T-helper 2 cell treated with Interferon-gamma antibody and Interleukin-4, amounts not matched to agents 5 μg/mL and 100 μg/mL, for 36 hours (primary cell): ENCODE data around the gene DCTN4.
A peak's percentile ranks its signal among the peaks of the same experiment; 100 is the strongest.

Experiments used
- DNase-seq: peaks from one replicate; pipeline ENCODE4 v3.0.0; 2021; ENCODE audit warnings: low spot score
- H3K27ac Mint-ChIP-seq: one replicate; pipeline ENCODE4 v1.8.0; 2021; ENCODE audit warnings: mild to moderate bottlenecking, mixed read lengths
- H3K27me3 Mint-ChIP-seq: one replicate; pipeline ENCODE4 v1.8.0; 2021; ENCODE audit warnings: low read depth, mixed read lengths
- H3K36me3 Mint-ChIP-seq: one replicate; pipeline ENCODE4 v1.8.0; 2021; ENCODE audit warnings: low read depth, mixed read lengths
- H3K4me1 Mint-ChIP-seq: one replicate; pipeline ENCODE4 v1.8.0; 2021; ENCODE audit warnings: low read depth, mixed read lengths
- H3K4me3 Mint-ChIP-seq: one replicate; pipeline ENCODE4 v1.8.0; 2022; ENCODE audit warnings: mild to moderate bottlenecking, moderate library complexity, mixed read lengths
- H3K9me3 Mint-ChIP-seq: one replicate; pipeline ENCODE4 v1.8.0; 2021; ENCODE audit warnings: mixed read lengths

DCTN4 gene

GRCh38 chr5:150740992-150741391 lies 17.8 kb downstream of the DCTN4 start:
- Mint-ChIP-seq H3K27me3 (no peaks in the 10 kb centered on the region), H3K4me3 (no peak overlapping the region), H3K27ac (no peak overlapping the region), H3K9me3 (peaks cover 11% of the 10 kb centered on the region), H3K4me1 (peaks cover 57% of the 10 kb centered on the region), H3K36me3 (peaks cover 61% of the 10 kb centered on the region)
- no peak for DNase-seq

- peak overlapping the region; percentile 79 for H3K4me3 Mint-ChIP-seq
- peaks cover 12% of the 10 kb centered on the region for H3K9me3 Mint-ChIP-seq
- DNase-seq, result no peak
- H3K4me1 Mint-ChIP-seq, result peaks cover 66% of the 10 kb centered on the region
- H3K27me3 Mint-ChIP-seq, result no peaks in the 10 kb centered on the region
- peak overlapping the region; percentile 33 for H3K27ac Mint-ChIP-seq
- peaks cover 74% of the 10 kb centered on the region for H3K36me3 Mint-ChIP-seq
Observed at GRCh38 chr5:150738862-150739261, 20.0 kb downstream of the DCTN4 start.

- peaks cover 47% of the 10 kb centered on the region for H3K4me1 Mint-ChIP-seq
- no peak overlapping the region for H3K4me3 Mint-ChIP-seq
- DNase-seq, result no peak
- H3K27ac Mint-ChIP-seq, result peak overlapping the region; percentile 61
- no peaks in the 10 kb centered on the region for H3K27me3 Mint-ChIP-seq
- H3K9me3 Mint-ChIP-seq, result peaks cover 12% of the 10 kb centered on the region
- H3K36me3 Mint-ChIP-seq, result peaks cover 75% of the 10 kb centered on the region
Observed at GRCh38 chr5:150734579-150735384, 24.0 kb downstream of the DCTN4 start.

- Mint-ChIP-seq H3K4me1 (peaks cover 20% of the 10 kb centered on the region), H3K4me3 (no peak overlapping the region), H3K36me3 (peaks cover 63% of the 10 kb centered on the region), H3K27ac (no peak overlapping the region), H3K9me3 (peaks cover 9% of the 10 kb centered on the region), H3K27me3 (no peaks in the 10 kb centered on the region)
- no peak for DNase-seq
Observed at GRCh38 chr5:150731669-150732242, 27.1 kb downstream of the DCTN4 start.

- Mint-ChIP-seq H3K27me3 (no peaks in the 10 kb centered on the region), H3K4me1 (peaks cover 6% of the 10 kb centered on the region), H3K27ac (no peak overlapping the region), H3K36me3 (peaks cover 46% of the 10 kb centered on the region), H3K9me3 (no peaks in the 10 kb centered on the region), H3K4me3 (no peak overlapping the region)
- DNase-seq, result no peak
Observed at GRCh38 chr5:150729859-150730258, 29.0 kb downstream of the DCTN4 start.

GRCh38 chr5:150723845-150724244 lies 35.0 kb downstream of the DCTN4 start:
- no peak for DNase-seq
- no peak overlapping the region for H3K4me3 Mint-ChIP-seq
- no peaks in the 10 kb centered on the region for H3K4me1 Mint-ChIP-seq
- H3K9me3 Mint-ChIP-seq, result no peaks in the 10 kb centered on the region
- peaks cover 52% of the 10 kb centered on the region for H3K36me3 Mint-ChIP-seq
- no peaks in the 10 kb centered on the region for H3K27me3 Mint-ChIP-seq
- no peak overlapping the region for H3K27ac Mint-ChIP-seq

GRCh38 chr5:150710165-150710564 lies 48.7 kb downstream of the DCTN4 start:
- DNase-seq, result no peak
- no peaks in the 10 kb centered on the region for H3K4me1 Mint-ChIP-seq
- H3K4me3 Mint-ChIP-seq, result no peak overlapping the region
- no peaks in the 10 kb centered on the region for H3K9me3 Mint-ChIP-seq
- H3K27ac Mint-ChIP-seq, result no peak overlapping the region
- H3K36me3 Mint-ChIP-seq, result peaks cover 20% of the 10 kb centered on the region
- no peaks in the 10 kb centered on the region for H3K27me3 Mint-ChIP-seq

GRCh38 chr5:150706776-150707390 lies 51.9 kb downstream of the DCTN4 start:
- H3K36me3 Mint-ChIP-seq, result peaks cover 19% of the 10 kb centered on the region
- H3K9me3 Mint-ChIP-seq, result no peaks in the 10 kb centered on the region

GRCh38 chr5:150703762-150704161 lies 55.1 kb downstream of the DCTN4 start:
- Mint-ChIP-seq H3K27me3 (no peaks in the 10 kb centered on the region), H3K4me3 (no peak overlapping the region), H3K4me1 (peaks cover 4% of the 10 kb centered on the region), H3K9me3 (no peaks in the 10 kb centered on the region), H3K36me3 (peaks cover 16% of the 10 kb centered on the region), H3K27ac (no peak overlapping the region)
- DNase-seq, result no peak

More at GRCh38 chr5:150706776-150707390, 51.9 kb downstream of the DCTN4 start:
- DNase-seq, result no peak
- peaks cover 4% of the 10 kb centered on the region for H3K4me1 Mint-ChIP-seq
- H3K27me3 Mint-ChIP-seq, result no peaks in the 10 kb centered on the region
- no peak overlapping the region for H3K4me3 Mint-ChIP-seq
- H3K27ac Mint-ChIP-seq, result no peak overlapping the region

GRCh38 chr5:150700594-150701377 lies 58.0 kb downstream of the DCTN4 start, which contains the start of gene RBM22:
RBM22 (minus strand) TSS chr5:150701062; CDS start chr5:150700985, 77 bp downstream.
- peaks cover 6% of the 10 kb centered on the region for H3K4me1 Mint-ChIP-seq
- H3K9me3 Mint-ChIP-seq, result no peaks in the 10 kb centered on the region
- H3K27ac Mint-ChIP-seq, result no peak within 1 kb of the TSS
- peak; percentile 90 for DNase-seq
- no peaks in the 10 kb centered on the region for H3K27me3 Mint-ChIP-seq
- H3K4me3 Mint-ChIP-seq, result no peak within 1 kb of the TSS
- peaks cover 27% of the 10 kb centered on the region for H3K36me3 Mint-ChIP-seq

- peaks cover 33% of the 10 kb centered on the region for H3K36me3 Mint-ChIP-seq
- H3K4me3 Mint-ChIP-seq, result no peak overlapping the region
- no peak overlapping the region for H3K27ac Mint-ChIP-seq
- H3K27me3 Mint-ChIP-seq, result no peaks in the 10 kb centered on the region
- no peak for DNase-seq
- peaks cover 6% of the 10 kb centered on the region for H3K4me1 Mint-ChIP-seq
- no peaks in the 10 kb centered on the region for H3K9me3 Mint-ChIP-seq
Observed at GRCh38 chr5:150700246-150700593, 58.6 kb downstream of the DCTN4 start.

- DNase-seq, result no peak
- Mint-ChIP-seq H3K27me3 (no peaks in the 10 kb centered on the region), H3K4me3 (no peak overlapping the region), H3K9me3 (no peaks in the 10 kb centered on the region), H3K36me3 (peaks cover 70% of the 10 kb centered on the region), H3K4me1 (peaks cover 2% of the 10 kb centered on the region), H3K27ac (no peak overlapping the region)
Observed at GRCh38 chr5:150694612-150695011, 64.2 kb downstream of the DCTN4 start.

- Mint-ChIP-seq H3K9me3 (no peaks in the 10 kb centered on the region), H3K4me3 (no peak overlapping the region), H3K27ac (no peak overlapping the region), H3K27me3 (no peaks in the 10 kb centered on the region), H3K4me1 (peaks cover 2% of the 10 kb centered on the region), H3K36me3 (peaks cover 59% of the 10 kb centered on the region)
- DNase-seq, result no peak
Observed at GRCh38 chr5:150692276-150692675, 66.5 kb downstream of the DCTN4 start.

GRCh38 chr5:150690760-150691159 lies 68.1 kb downstream of the DCTN4 start:
- Mint-ChIP-seq H3K9me3 (no peaks in the 10 kb centered on the region), H3K4me3 (no peak overlapping the region), H3K27me3 (no peaks in the 10 kb centered on the region), H3K4me1 (no peaks in the 10 kb centered on the region), H3K27ac (no peak overlapping the region), H3K36me3 (peaks cover 50% of the 10 kb centered on the region)
- no peak for DNase-seq
